GM19035 (cell line): ENCODE results near the gene TMEM45B.
"Not testable (repeated sequence)": the region's sequence is repeated elsewhere in the genome, so short reads cannot be mapped to it uniquely, and the experiment has no call there.

ENCODE experiments used
- ATAC-seq: cut with Tn5 transposase; IDR thresholded peaks from one replicate; pipeline ENCODE4 v1.9.1; 2021; ENCODE audit not compliant: unreplicated experiment

TMEM45B gene

DNA sequence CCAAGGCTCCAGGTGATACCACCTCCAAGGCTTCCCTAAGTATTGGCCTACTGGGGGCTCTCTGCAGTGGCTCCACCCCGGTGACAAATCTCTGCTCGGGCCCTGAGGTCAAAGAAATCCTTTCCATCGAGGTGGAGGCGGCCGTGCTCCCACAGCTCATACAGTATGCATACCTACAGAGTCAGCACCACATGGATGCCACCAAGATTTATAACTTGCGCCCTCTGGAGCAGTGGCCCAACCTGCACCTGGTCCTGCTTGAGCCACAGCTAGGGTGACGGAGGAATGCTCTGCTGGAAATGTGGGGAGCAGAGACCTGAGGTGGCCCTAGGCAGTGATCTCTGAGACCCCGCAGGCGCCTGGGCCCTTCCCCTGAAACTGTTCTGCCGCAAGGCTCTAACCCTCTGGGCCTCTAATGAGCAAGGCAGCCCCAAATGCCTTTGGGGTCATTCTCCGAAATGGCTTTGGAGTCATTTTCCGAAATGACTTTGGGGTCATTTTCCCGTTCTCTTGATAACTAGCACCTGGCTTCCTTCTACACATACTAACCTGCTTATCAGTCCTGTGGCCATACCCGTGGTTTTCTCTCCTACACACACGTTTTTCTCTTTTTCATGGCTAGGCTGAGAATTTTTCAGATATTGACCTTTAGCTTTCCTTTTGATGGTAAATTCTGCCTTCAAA lies 33.9 kb downstream of the TMEM45B start:
- ATAC-seq = no peak

DNA sequence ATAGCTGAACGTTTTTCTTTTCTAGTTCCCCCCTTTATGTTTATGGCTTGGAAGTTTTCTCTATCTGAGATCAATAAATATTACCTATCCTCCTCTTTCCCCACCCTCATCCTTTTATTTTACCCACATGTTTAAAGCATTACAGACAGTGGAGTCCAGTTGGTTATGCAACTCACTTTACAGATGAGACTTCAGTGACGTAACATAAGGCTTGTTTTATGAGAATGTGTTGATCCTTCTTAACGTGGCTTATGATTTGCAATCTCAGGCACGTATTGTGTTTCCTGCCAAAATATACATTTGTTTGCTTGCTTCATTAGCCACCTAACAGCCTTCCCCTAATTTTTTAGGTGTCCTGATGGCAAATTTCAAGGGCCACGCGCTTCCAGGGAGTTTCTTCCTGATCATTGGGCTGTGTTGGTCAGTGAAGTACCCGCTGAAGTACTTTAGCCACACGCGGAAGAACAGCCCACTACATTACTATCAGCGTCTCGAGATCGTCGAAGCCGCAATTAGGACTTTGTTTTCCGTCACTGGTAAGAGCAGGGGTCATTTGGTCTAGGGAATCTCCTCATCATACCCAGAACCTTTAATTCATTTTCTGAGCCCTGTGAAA lies 36.6 kb downstream of the TMEM45B start:
- ATAC-seq = no peak

- ATAC-seq = no peak
These were observed 38.0 kb downstream of the TMEM45B start for GRCh38 chr11:129853518-129854231.

DNA sequence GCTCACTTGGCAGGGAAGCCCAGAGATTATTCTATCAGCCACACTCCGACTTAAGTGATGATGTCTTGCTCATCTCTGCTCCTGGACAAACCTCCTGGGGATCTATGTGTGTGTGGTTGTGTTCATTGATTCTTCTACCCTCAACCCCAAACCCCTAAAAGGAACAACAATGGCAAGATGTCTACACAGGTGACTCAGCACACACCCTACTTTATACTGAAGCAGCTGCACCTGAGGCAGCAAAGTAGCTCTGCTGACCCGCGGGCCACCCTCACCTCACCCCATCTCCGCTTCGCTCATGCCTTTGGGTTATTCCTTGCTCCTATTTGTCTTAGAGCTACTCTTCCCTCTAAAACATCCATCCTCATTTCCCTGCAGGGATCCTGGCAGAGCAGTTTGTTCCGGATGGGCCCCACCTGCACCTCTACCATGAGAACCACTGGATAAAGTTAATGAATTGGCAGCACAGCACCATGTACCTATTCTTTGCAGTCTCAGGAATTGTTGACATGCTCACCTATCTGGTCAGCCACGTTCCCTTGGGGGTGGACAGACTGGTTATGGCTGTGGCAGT lies 38.7 kb downstream of the TMEM45B start:
- ATAC-seq = no peak

DNA sequence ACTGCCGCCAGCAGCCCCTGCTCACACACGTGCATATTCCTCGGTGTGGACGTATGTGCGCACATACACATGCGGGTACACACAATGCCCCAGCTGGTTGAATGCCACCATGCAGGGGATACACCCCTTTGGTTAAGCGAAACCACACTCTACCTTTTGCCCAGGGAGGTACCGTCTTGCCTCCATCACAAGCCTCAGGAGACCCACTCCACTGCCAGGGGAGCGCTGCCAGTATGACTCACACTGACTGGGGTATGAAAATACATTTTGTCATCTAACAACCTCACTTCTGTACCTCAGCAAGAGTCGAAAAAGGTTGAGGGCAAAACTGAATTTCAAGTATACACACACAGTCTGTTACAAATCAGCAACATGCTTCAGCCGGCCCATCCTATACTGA lies 39.4 kb downstream of the TMEM45B start:
- no peak for ATAC-seq

DNA sequence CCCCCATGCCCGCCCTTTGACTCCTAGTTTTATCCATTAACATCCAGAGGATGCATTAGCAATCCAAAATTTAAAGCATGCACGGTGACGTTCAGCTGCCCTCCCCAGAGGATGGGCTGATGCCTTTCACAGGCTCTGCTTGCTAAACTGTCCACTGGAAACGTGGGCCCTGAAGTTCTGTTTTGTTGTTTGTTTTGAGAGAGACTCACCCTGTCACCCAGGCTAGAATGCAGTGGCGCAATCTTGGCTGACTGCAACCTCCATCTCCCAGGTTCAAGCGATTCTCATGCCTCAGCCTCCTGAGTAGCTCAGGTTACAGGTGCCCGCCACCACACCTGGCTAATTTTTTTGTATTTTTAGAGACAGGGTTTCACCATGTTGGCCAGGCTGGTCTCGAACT lies 40.4 kb downstream of the TMEM45B start:
- ATAC-seq = no peak

DNA sequence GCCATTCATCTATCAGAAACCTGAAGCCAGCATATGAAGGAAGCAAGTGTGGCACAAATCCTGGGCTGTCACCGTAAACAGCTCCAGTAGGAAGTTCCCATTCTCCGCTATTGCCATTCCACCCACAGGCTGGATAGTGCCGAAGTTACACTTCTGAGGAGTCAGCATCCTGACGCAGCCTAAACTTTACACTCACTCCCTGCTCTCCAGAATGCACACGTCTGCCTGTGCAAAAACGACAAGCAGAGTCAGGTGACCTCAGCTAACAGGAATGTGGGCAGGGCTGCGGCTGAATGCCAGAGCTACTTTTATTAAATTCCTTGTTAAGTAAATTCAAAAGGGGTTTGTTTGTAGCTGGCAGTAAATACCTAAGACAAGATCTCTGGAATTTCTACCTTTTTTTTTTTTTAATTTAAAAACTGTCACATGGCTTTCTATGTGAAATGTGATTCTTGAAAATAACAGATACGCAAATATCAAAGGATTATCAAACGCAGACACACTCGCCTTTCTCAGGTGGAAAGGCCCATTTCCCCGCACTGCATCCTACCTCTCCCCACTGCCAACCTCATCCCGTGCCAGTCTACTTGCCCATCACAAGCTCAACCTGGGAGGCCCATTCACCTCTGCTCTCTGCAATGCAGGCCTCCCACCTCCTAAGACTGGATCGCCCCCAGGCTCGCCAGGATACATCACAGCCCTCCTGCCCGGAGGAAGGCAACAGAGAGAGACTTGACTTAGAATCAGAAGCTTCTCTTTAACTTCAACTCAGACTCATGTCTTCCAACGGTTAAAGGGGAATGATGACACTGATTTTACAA lies 46.3 kb downstream of the TMEM45B start:
- no peak for ATAC-seq

DNA sequence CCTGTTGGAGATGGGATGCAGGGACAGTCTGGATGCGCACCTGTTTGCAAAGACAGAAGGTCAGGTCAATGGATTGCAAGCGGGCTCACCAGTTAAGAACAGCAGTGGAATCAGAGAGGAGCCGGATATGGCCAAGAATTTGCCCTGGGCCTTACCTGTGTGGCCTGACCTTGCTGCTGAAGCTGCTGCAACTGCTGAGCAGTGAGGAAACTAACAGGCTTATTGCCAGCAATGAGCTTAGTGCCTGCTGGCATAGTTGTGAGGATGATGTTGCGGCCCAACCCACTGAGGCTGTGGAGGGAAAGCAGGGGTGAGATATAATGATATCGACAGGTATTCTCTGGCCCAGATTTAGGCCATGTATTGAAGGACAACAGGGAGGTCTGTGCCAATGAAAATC lies 49.2 kb downstream of the TMEM45B start:
- ATAC-seq = no peak

GRCh38 chr11:129865701-129866100 lies 50.1 kb downstream of the TMEM45B start:
- no peak for ATAC-seq

GRCh38 chr11:129866311-129866710 lies 50.7 kb downstream of the TMEM45B start:
- ATAC-seq = no peak

DNA sequence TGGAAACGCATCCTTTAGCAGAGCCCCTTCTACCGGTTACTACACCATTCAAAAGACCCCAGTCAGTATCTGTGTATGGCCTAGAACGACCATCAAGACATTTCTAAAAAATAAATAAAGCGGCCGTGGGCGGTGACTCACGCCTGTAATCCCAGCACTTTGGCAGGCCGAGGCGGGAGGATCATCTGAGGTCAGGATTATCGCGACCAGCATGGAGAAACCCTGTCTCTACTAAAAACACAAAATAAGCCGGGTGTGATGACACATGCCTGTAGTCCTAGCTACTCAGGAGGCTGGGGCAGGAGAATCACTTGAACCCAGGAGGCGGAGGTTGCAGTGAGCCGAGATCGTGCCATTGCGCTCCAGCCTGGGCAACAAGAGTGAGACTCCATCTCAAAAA lies 53.0 kb downstream of the TMEM45B start:
- not testable (repeated sequence) for ATAC-seq

GRCh38 chr11:129871914-129872313 lies 56.3 kb downstream of the TMEM45B start:
- no peak for ATAC-seq

DNA sequence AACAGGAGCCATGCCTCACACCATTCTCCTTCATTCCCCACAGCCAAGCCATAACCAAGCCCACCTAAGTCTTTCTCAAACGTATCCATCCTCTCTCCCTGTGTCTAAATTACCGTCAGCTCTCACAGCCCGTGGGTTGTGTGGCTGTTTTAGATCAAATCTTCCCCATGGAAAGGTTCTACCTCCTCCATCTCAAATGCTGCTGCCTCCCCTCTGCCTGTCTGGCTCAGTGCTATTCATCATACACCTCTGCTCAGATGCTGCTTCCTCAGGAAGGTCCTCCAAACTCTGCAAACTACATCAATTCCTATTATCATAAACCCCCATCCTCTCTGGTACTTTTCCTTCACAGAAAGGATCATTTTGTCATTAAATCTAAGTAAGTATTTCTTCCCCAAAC lies 64.7 kb downstream of the TMEM45B start:
- no peak for ATAC-seq

DNA sequence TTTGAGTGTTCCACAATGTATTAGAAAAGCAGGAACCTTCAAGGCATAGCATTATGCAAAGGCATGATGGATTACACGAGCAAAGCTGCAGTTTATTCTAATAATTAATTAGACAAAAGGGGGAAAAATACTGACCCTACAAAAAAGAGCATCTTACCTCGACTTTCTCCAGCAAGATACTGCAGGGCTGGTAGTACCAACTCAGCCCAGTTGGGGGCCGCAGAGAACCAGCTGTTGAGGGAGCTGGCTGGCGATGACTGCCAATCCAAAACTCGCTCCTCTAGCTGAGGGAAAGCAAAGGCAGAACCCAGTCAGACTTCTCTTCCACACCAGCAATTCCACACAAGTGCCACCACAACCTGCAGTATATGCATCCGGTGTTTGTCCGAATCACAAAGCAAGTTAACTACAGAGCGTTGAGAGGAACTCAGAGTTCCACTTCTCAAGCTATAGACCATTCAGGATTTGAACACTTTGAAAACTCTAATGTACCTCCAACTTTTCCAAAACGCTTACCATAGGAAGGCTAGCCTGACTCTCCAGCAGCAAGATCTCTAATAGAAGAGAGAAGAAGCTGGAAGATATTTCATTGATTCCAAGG lies 66.0 kb downstream of the TMEM45B start:
- peak; percentile 58 for ATAC-seq

DNA sequence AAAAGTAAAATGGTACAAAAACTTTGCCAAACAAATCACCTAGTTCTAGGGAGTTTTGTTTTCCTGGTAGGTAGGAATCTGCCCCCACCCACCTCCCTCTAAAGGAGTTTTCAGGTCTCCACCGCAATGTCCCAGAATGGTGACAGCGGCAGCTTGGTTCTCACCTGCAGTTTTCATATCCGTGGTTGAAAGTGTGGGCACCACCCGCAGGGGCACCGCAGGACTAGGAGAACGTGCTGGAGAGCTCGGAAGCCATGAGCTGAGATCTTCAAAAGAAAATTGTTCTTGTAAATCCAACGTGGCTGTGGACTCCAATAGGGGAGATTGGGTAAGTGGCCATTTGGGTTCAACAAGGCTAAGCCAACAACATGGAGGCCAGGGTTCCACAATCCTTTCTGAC lies 68.9 kb downstream of the TMEM45B start:
- no peak for ATAC-seq

DNA sequence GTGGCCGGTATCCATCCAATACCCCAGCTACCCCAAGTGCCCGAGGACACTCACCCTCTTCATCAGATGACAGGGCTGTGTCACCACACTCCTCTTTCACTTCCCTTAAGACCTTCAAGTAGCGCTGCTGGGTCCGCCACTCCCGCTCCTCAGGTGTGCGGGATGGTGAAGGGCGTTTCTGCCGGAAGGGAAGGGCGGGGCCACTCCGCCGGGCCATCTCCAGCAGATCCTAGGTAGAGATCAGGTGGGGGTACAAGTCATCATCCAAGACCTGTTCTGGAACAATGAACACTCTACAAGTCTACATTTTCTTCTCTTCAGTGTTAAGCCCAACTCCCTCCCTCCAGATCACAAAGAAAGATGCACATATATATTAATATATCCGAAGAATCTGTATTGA lies 69.7 kb downstream of the TMEM45B start:
- no peak for ATAC-seq

DNA sequence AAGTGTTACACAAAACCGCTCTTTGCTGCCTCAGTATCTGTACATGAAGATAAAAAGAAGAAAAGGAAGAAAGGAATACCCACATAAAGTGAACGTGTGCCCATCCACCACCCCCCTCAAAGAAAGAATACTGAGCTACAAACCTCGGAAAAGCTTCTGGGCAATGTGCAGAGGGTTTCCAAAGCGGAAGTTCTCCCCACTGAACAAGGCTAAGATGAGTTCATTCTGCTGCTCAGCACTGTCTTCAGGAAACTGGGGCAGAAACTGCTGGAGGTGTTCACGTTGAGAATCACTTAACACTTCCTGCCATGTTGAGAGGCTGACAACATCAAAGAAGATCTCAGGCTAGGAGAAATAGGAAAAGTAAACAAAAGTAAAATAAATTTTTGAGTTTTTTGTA lies 72.8 kb downstream of the TMEM45B start:
- no peak for ATAC-seq

DNA sequence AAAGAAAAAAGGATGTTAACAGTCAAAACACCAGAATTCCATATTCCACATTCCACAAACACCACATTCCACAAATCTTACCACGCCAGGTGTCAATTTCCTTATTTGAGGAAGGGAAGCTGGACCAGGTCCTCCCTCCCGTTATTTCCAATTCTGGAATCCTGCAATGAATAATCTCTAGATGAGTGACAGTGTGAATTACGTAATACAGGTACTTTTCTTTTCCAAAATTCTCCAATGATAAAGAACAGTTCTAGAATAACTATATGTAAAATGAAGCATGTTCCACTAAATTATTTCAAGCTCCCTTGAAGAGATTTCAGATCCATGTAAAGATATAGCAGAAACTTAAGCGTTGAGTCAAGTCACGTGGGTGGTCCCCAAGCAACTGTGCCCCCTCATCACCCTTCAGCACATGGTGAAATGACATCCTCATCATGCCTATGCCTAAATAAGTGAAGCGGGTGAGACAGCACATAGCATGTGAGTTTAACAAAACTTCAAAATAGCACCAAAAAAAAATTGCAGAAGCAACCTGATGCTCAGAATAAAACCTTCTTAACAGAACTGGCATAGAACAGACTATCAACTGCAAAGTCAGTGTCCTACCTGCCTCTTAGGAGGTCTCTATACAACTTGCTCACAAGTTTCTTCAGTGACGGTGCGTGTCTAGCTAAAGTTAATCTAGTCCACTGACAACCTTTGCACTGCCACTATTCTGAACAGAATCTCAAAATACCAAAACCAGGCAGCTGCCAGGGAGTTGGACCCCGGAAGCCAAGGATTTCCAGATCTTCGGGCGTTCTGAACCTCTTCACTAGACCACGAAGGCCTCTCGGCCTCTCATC lies 78.9 kb downstream of the TMEM45B start:
- ATAC-seq = no peak

DNA sequence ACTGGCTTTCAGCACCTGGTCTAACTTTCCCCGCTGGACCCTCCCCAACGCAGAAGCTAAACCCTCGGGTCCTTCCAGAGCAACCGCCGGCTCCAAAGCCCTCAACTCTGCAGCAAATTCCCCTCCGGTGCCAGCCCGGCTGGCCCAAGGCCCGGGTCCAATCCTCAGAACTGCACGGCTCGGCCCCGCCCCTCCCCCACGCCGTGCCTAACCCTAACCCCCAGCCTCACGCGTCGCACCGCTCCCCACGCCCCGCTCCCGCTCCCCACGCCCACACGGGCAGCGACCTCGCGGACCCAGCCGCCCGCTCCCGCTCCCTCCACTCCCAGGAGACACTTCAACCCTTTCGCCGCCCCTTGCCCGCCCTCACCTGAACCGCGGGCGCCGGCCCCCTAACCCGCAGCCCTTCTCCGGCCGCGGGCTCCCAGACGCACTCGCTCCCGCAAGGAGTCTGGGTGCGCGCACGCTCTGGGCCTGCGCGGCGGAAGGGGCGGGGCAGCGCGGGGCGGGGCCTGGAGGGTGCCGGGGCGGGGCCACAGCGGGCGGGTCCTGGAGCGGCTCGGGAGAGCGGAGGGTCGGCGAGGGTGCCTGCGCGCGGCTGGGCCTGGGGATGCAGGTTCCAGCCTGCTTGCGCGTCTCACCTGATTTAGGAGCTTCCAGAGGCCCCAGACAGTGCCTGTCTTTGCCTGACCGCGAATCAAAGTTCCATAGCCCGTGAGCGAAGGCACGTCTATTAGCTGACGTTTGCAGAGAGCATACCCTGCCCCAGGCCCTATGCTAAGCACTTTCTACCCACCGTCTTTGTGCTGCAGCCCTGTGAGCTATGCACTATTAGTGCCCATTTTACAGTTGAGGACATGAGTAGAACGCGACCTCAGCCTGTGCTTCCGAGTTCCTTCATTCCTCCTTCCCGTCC lies 79.7 kb downstream of the TMEM45B start, which contains the start of gene NFRKB:
Gene NFRKB (minus strand): TSS at position 453 of the 916 bp plus-strand sequence. CDS start 2,729 bp downstream, outside the sequence.
- peak; percentile 94 for ATAC-seq
